ENCODE measurements around the gene COLEC11. TPM values are rescaled to one million over a fixed set of nuclear protein-coding genes. Genes with fewer than 3 reads are reported as not detected.

Gene COLEC11
- total RNA-seq, 1 donor from 2014 or later: not detected

- H3K4me3 Mint-ChIP-seq (ENCODE audit: unreplicated experiment): no peak overlapping the region
- no peaks in the 10 kb centered on the region for H3K36me3 Mint-ChIP-seq (ENCODE audit: unreplicated experiment)
Measured at GRCh38 chr2:3680548-3681345, 85.8 kb downstream of the COLEC11 start.

GRCh38 chr2:3681625-3682024, 86.7 kb downstream of the COLEC11 start:
- DNase-seq (ENCODE audit: extremely low spot score, unreplicated experiment): no peak

More at GRCh38 chr2:3680548-3681345, 85.8 kb downstream of the COLEC11 start:
- Mint-ChIP-seq H3K27ac (ENCODE audit: unreplicated experiment) (no peak overlapping the region), H3K9me3 (ENCODE audit: unreplicated experiment) (no peaks in the 10 kb centered on the region), H3K27me3 (ENCODE audit: unreplicated experiment) (peaks cover 4% of the 10 kb centered on the region), H3K4me1 (ENCODE audit: unreplicated experiment) (no peaks in the 10 kb centered on the region)
- no peak for DNase-seq (ENCODE audit: extremely low spot score, unreplicated experiment)
- TF ChIP-seq, protein P1, sequence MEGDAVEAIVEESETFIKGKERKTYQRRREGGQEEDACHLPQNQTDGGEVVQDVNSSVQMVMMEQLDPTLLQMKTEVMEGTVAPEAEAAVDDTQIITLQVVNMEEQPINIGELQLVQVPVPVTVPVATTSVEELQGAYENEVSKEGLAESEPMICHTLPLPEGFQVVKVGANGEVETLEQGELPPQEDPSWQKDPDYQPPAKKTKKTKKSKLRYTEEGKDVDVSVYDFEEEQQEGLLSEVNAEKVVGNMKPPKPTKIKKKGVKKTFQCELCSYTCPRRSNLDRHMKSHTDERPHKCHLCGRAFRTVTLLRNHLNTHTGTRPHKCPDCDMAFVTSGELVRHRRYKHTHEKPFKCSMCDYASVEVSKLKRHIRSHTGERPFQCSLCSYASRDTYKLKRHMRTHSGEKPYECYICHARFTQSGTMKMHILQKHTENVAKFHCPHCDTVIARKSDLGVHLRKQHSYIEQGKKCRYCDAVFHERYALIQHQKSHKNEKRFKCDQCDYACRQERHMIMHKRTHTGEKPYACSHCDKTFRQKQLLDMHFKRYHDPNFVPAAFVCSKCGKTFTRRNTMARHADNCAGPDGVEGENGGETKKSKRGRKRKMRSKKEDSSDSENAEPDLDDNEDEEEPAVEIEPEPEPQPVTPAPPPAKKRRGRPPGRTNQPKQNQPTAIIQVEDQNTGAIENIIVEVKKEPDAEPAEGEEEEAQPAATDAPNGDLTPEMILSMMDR (IDR thresholded peaks at IDR 0.05): no peak

DNA sequence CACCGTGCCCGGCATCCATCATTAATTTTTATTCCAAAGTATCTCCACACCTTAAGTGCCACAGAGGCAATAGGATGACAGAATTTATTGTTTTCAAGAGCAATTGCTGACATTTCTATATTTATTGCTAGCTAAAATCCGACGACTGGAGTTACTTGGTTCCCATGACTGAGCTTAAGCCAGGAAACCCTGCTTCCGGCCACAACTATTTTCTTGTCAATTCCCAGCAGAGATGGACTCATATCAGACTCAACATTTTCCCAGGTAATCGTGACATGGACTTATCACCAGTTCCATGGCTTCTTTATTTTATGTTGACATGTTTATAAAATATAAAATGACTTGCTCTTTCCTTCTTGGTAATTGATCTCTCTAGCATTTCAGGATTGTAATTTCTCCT, 87.9 kb downstream of the COLEC11 start:
- Mint-ChIP-seq H3K36me3 (ENCODE audit: unreplicated experiment) (no peaks in the 10 kb centered on the region), H3K9me3 (ENCODE audit: unreplicated experiment) (no peaks in the 10 kb centered on the region), H3K4me3 (ENCODE audit: unreplicated experiment) (no peak overlapping the region), H3K4me1 (ENCODE audit: unreplicated experiment) (no peaks in the 10 kb centered on the region), H3K27ac (ENCODE audit: unreplicated experiment) (no peak overlapping the region), H3K27me3 (ENCODE audit: unreplicated experiment) (peaks cover 14% of the 10 kb centered on the region)
- no peak for DNase-seq (ENCODE audit: extremely low spot score, unreplicated experiment)
- TF ChIP-seq, protein P1 (IDR thresholded peaks at IDR 0.05): no peak

More at GRCh38 chr2:3681625-3682024, 86.7 kb downstream of the COLEC11 start:
- Mint-ChIP-seq H3K27ac (ENCODE audit: unreplicated experiment) (no peak overlapping the region), H3K4me3 (ENCODE audit: unreplicated experiment) (no peak overlapping the region), H3K9me3 (ENCODE audit: unreplicated experiment) (no peaks in the 10 kb centered on the region), H3K27me3 (ENCODE audit: unreplicated experiment) (peaks cover 6% of the 10 kb centered on the region), H3K36me3 (ENCODE audit: unreplicated experiment) (no peaks in the 10 kb centered on the region), H3K4me1 (ENCODE audit: unreplicated experiment) (no peaks in the 10 kb centered on the region)
- TF ChIP-seq, protein P1 (IDR thresholded peaks at IDR 0.05): no peak

DNA sequence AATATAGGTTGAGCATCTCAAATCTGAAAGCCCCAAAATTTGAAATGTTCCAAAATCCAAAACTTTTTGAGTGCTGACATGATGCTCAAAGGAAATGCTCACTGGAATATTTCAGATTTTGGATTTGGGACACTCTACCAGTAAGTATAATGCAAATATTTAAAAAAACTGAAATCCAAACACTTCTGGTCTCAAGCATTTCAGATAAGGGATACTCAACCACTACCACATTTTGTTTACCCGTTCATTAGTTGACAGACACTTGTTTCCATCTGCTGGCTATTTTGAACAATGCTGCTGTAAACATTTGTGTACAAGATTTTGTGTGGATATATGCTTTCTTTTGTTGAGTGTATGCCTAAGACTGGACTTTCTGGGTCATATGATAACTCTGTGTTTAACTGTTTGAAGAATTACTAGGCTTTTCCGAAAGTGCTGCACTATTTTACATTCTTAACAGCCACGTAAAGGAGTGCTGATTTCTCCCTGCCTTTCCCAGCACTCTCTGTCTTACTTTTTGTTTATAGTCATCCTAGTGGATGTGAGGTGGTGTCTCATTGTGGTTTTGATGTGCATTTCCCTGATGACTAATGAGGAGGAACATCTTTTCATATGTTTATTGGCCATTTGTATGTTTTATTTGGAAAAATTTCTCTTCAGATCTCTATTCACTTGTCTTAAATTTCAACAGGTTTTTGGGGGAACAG, 89.0 kb downstream of the COLEC11 start:
- no peak overlapping the region for H3K27ac Mint-ChIP-seq (ENCODE audit: unreplicated experiment)
- no peaks in the 10 kb centered on the region for H3K4me1 Mint-ChIP-seq (ENCODE audit: unreplicated experiment)
- peaks cover 14% of the 10 kb centered on the region for H3K27me3 Mint-ChIP-seq (ENCODE audit: unreplicated experiment)
- no peaks in the 10 kb centered on the region for H3K9me3 Mint-ChIP-seq (ENCODE audit: unreplicated experiment)
- no peaks in the 10 kb centered on the region for H3K36me3 Mint-ChIP-seq (ENCODE audit: unreplicated experiment)
- DNase-seq (ENCODE audit: extremely low spot score, unreplicated experiment): no peak
- no peak overlapping the region for H3K4me3 Mint-ChIP-seq (ENCODE audit: unreplicated experiment)
- TF ChIP-seq, protein P1 (IDR thresholded peaks at IDR 0.05): no peak

All from osteocyte (in vitro differentiated cells).